ENCODE data around the gene BARHL1.

- TF ChIP-seq ARNT (IDR thresholded peaks at IDR 0.05) = no peak
- no peak for TF ChIP-seq NFRKB (IDR thresholded peaks at IDR 0.05)
- TF ChIP-seq SUZ12 (IDR thresholded peaks at IDR 0.05) = no peak
- no peak for TF ChIP-seq FOXK2 (IDR thresholded peaks at IDR 0.05)
- TF ChIP-seq PKNOX1 (IDR thresholded peaks at IDR 0.05) = no peak
- TF ChIP-seq TARDBP (IDR thresholded peaks at IDR 0.05) = no peak
- TF ChIP-seq BHLHE40 (IDR thresholded peaks at IDR 0.05; ENCODE audit: borderline replicate concordance) = no peak
- no peak for TF ChIP-seq SP1 (IDR thresholded peaks at IDR 0.05)
- no peak for TF ChIP-seq FOXM1 (IDR thresholded peaks at IDR 0.05; ENCODE audit: borderline replicate concordance)
- TF ChIP-seq ZNF384 (IDR thresholded peaks at IDR 0.05) = no peak
These were observed 7.6 kb downstream of the BARHL1 start for GRCh38 chr9:132590037-132590317.
